Neuronal stem cell (in vitro differentiated cells): Measurements from ENCODE around the gene TNFAIP8. TPM values are rescaled to one million over a fixed set of nuclear protein-coding genes. Genes with fewer than 3 reads are reported as not detected.

Experiments used
- DNase-seq: peaks from one replicate; pipeline ENCODE4 v3.0.0-alpha.2; 2013; ENCODE audit warnings: low spot score
- H2AFZ ChIP-seq: one replicate; pipeline ENCODE4 v1.6.1; 2013; ENCODE audit warnings: mild to moderate bottlenecking, low read length, inconsistent platforms
- H2AK5ac ChIP-seq: 2 replicates; pipeline ENCODE4 v1.6.1; 2013; ENCODE audit warnings: low read depth, mild to moderate bottlenecking, inconsistent platforms, low read length, moderate library complexity, mixed read lengths
- H2BK120ac ChIP-seq: 2 replicates; pipeline ENCODE4 v1.6.1; 2013; ENCODE audit warnings: low read depth, mild to moderate bottlenecking, inconsistent platforms, low read length, moderate library complexity, mixed read lengths
- H2BK12ac ChIP-seq: one replicate; pipeline ENCODE4 v1.6.1; 2013; ENCODE audit warnings: low read length, inconsistent platforms
- H2BK15ac ChIP-seq: 2 replicates; pipeline ENCODE4 v1.6.1; 2013; ENCODE audit warnings: mild to moderate bottlenecking, low read length, inconsistent platforms, mixed read lengths
- H2BK5ac ChIP-seq: one replicate; pipeline ENCODE4 v1.6.1; 2013; ENCODE audit warnings: inconsistent platforms, mild to moderate bottlenecking, low read length, moderate library complexity
- H3K14ac ChIP-seq: one replicate; pipeline ENCODE4 v1.6.1; 2013; ENCODE audit warnings: low read length, inconsistent platforms
- H3K18ac ChIP-seq: 2 replicates; pipeline ENCODE4 v1.6.1; 2013; ENCODE audit warnings: low read length, inconsistent platforms
- H3K23ac ChIP-seq: 2 replicates; pipeline ENCODE4 v1.6.1; 2013; ENCODE audit warnings: low read depth, mild to moderate bottlenecking, mixed read lengths, low read length, inconsistent platforms; ENCODE audit not compliant: poor library complexity
- H3K27ac ChIP-seq: replicated peaks from 3 replicates; pipeline ENCODE4 v1.5.1; 2013; ENCODE audit warnings: low read length, inconsistent platforms
- H3K27me3 ChIP-seq, 3 experiments: 2 replicates each; pipeline ENCODE4 v1.6.1; 2013; ENCODE audit warnings: low read length in 3 of 3, mild to moderate bottlenecking in 2 of 3, inconsistent platforms in 1 of 3, low read depth in 1 of 3, mixed read lengths in 1 of 3, moderate library complexity in 1 of 3; ENCODE audit not compliant: control insufficient read depth in 3 of 3, insufficient read depth in 3 of 3
- H3K36me3 ChIP-seq, 2 donors: replicated peaks in 1 of 2; 2 replicates each; pipeline ENCODE4 v1.6.1; 2013; ENCODE audit warnings: low read length in 2 of 2; ENCODE audit not compliant: control insufficient read depth in 2 of 2, insufficient read depth in 2 of 2
- H3K4ac ChIP-seq: 2 replicates; pipeline ENCODE4 v1.6.1; 2013; ENCODE audit warnings: inconsistent platforms, mild to moderate bottlenecking, low read length, moderate library complexity
- H3K4me1 ChIP-seq, 2 donors: 1 replicate in 1 of 2; 2 replicates in 1 of 2; pipeline ENCODE4 v1.6.1; 2013; ENCODE audit warnings: low read length in 2 of 2, low read depth in 1 of 2; ENCODE audit not compliant: control insufficient read depth in 2 of 2, insufficient read depth in 1 of 2
- H3K4me2 ChIP-seq: one replicate; pipeline ENCODE4 v1.6.1; 2013; ENCODE audit warnings: mild to moderate bottlenecking, low read length, inconsistent platforms; ENCODE audit not compliant: insufficient read depth, poor library complexity, severe bottlenecking
- H3K4me3 ChIP-seq, 2 donors: 2 replicates each; pipeline ENCODE4 v1.5.1; 2013; ENCODE audit warnings: low read length in 2 of 2, mild to moderate bottlenecking in 2 of 2, inconsistent platforms in 1 of 2, moderate library complexity in 1 of 2
- H3K79me1 ChIP-seq: one replicate; pipeline ENCODE4 v1.6.1; 2013; ENCODE audit warnings: low read depth, mild to moderate bottlenecking, inconsistent platforms, low read length, moderate library complexity
- H3K9ac ChIP-seq: one replicate; pipeline ENCODE4 v1.6.1; 2013; ENCODE audit warnings: mild to moderate bottlenecking, low read depth, low read length, inconsistent platforms; ENCODE audit not compliant: poor library complexity
- H3K9me3 ChIP-seq, 2 donors: replicated peaks in 1 of 2; 2 replicates each; pipeline versions ENCODE3 to v1.6.1; 2013; ENCODE audit warnings: low read length in 2 of 2, mild to moderate bottlenecking in 2 of 2, inconsistent platforms in 1 of 2, low read depth in 1 of 2, mixed read lengths in 1 of 2, moderate library complexity in 1 of 2; ENCODE audit not compliant: control insufficient read depth in 2 of 2, insufficient read depth in 1 of 2
- H4K8ac ChIP-seq: one replicate; pipeline ENCODE4 v1.6.1; 2013; ENCODE audit warnings: low read depth, mild to moderate bottlenecking, inconsistent platforms, low read length, moderate library complexity
- H4K91ac ChIP-seq: one replicate; pipeline ENCODE4 v1.6.1; 2013; ENCODE audit warnings: low read length, low read depth, mild to moderate bottlenecking, inconsistent platforms; ENCODE audit not compliant: poor library complexity
- WGBS, 2 donors: extraction: QIAGEN DNeasy Blood & Tissue Kit; methylation state at CpG; one replicate each; pipeline ENCODE4 v1.1.7; 2013; ENCODE audit warnings: missing lambda C conversion rate in 2 of 2, mixed read lengths in 1 of 2; ENCODE audit not compliant: insufficient read length in 2 of 2, insufficient replicate concordance in 1 of 2; ENCODE audit errors: extremely low coverage in 2 of 2; 5-methylcytosine and 5-hydroxymethylcytosine counted together
- small RNA-seq: library from polyadenylated mRNA; stranded (forward); fragments of <200 nt; extraction: miRNeasy Mini kit (QIAGEN cat#:217004); gene quantifications from one replicate; pipeline ENCODE3, GENCODE V24; 2013; ENCODE audit not compliant: insufficient read depth

The TNFAIP8 gene

GRCh38 chr5:119445544-119445943, 89.7 kb downstream of the TNFAIP8 start:
- no CpG with 5 or more reads among the region's 13 CpGs for WGBS, 2 donors
- H2BK120ac ChIP-seq, result no peak overlapping the region
- H3K79me1 ChIP-seq, result no peaks in the 10 kb centered on the region
- no peak overlapping the region for H3K27ac ChIP-seq
- no peak overlapping the region for H3K14ac ChIP-seq
- no peak overlapping the region for H3K4ac ChIP-seq
- H3K18ac ChIP-seq, result peak overlapping the region; percentile 48
- no peak overlapping the region for H2BK15ac ChIP-seq
- no peak overlapping the region for H4K91ac ChIP-seq
- peaks cover 0 to 4% of the 10 kb centered on the region in 2 donors for H3K9me3 ChIP-seq
- DNase-seq, result no peak
- no peak overlapping the region for H2AFZ ChIP-seq
- no peak overlapping the region for H3K4me3 ChIP-seq
- no peak overlapping the region for H2BK12ac ChIP-seq
- no peak overlapping the region for H4K8ac ChIP-seq
- no peak overlapping the region for H3K9ac ChIP-seq
- no peak overlapping the region for H3K23ac ChIP-seq
- H2BK5ac ChIP-seq, result no peak overlapping the region
- no peak overlapping the region for H3K4me2 ChIP-seq
- H2AK5ac ChIP-seq, result no peak overlapping the region
- peaks cover 0 to 2% of the 10 kb centered on the region in 2 donors for H3K4me1 ChIP-seq
- H3K36me3 ChIP-seq, result no peaks in the 10 kb centered on the region
- no peaks in the 10 kb centered on the region for H3K27me3 ChIP-seq

Small RNAs within 50 kb of the gene (small RNA-seq; reads per million reads assigned to genes)
- gene RN7SL174P (not detected), gene RNA5SP190 (not detected)
